ENCODE data around the gene HSBP1. TPM values are rescaled to one million over a fixed set of nuclear protein-coding genes. Genes with fewer than 3 reads are reported as not detected.
A peak's percentile ranks its signal among the peaks of the same experiment; 100 is the strongest.

Gene HSBP1
- total RNA-seq, 2 donors from 2014 or later = 145 to 160 TPM

- ATAC-seq (no peak), DNase-seq (no peak)
- intact Hi-C loops (cut with DNase I) = no loop called here
Measured at GRCh38 chr16:83831456-83831987, 23.7 kb downstream of the HSBP1 start.

GRCh38 chr16:83833921-83834320 is 26.1 kb downstream of the HSBP1 start:
- DNase-seq (no peak), ATAC-seq (no peak)
- intact Hi-C loops (cut with DNase I) = no loop called here

DNA sequence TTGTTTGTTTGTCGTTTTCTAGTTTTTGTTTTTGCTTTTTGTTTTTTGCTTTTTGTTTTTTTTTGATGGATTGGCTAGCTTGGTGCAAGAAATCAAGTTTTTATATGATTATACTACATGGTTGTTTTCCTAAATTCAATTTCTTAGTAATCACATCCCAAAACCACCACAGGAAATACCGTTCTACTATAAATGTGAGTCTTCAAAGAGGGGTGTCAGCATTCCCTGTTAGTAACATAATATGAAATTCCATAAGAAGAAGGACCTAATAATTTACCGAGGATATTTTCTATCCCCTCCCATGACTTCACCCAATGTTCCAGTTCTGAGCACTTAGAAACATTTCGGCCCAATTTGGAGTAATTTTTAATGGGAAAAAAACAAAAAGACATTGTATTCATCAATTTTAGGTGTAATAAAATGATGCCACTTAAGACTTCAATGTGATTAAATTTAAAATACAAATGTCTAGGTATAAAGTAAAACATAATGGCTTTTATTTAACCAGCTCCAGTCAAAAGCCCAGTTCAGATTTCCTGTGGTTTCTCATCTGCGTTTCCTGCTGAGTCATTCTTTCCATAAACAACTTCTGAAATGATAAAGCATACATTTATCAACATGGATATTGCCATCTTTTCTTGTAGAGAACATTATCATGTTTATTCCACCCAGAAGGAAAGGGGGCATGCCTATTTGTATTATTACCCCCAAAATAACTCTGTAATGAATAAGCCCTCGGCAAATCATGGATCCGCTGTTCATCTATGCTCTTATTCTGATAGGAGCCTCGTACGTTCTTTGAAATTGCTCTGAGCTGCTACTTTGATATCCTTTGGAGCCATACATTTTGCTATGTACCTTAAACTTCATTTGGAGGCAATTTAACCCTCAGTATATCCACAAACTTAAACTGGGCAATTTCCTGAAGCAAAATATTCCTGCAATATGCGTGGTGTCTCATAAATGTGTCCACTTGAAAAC is 28.1 kb downstream of the HSBP1 start:
- ATAC-seq (no peak), DNase-seq (no peak)
- intact Hi-C loops (cut with DNase I) = no loop called here

- intact Hi-C loops (cut with DNase I) = no loop called here
- ATAC-seq = no peak
- DNase-seq = no peak
Measured at GRCh38 chr16:83837566-83837965, 29.8 kb downstream of the HSBP1 start.

DNA sequence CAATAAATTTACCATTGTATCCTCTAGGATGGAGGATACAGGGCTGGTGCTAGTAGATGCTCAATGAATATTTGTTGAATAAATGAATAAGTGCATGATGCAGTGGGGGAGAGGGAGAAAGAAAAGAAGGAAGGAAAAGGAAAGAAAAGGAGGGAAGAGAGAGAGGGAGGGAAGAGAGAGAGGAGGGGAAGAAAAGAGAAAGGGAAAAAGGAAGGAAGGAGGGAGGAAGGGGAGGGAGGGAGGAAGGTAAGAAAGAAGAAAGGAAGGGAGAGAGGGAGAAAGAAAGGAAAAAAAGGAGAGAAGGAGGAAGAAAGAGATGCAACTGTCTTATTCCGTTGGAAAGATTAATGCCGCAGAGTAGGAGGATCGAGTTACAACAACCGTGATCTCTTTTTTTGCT is 30.4 kb downstream of the HSBP1 start:
- DNase-seq = no peak
- ATAC-seq = no peak
- intact Hi-C loops (cut with DNase I) = no loop called here

GRCh38 chr16:83839561-83839960 is 31.8 kb downstream of the HSBP1 start:
- intact Hi-C loops (cut with DNase I) = no loop called here
- DNase-seq (no peak), ATAC-seq (no peak)

GRCh38 chr16:83840060-83840617 is 32.4 kb downstream of the HSBP1 start:
- ATAC-seq = no peak
- no peak for DNase-seq
- intact Hi-C loops (cut with DNase I) = no loop called here

- DNase-seq (no peak), ATAC-seq (no peak)
- intact Hi-C loops (cut with DNase I) = no loop called here
Measured at GRCh38 chr16:83842291-83842690, 34.5 kb downstream of the HSBP1 start.

DNA sequence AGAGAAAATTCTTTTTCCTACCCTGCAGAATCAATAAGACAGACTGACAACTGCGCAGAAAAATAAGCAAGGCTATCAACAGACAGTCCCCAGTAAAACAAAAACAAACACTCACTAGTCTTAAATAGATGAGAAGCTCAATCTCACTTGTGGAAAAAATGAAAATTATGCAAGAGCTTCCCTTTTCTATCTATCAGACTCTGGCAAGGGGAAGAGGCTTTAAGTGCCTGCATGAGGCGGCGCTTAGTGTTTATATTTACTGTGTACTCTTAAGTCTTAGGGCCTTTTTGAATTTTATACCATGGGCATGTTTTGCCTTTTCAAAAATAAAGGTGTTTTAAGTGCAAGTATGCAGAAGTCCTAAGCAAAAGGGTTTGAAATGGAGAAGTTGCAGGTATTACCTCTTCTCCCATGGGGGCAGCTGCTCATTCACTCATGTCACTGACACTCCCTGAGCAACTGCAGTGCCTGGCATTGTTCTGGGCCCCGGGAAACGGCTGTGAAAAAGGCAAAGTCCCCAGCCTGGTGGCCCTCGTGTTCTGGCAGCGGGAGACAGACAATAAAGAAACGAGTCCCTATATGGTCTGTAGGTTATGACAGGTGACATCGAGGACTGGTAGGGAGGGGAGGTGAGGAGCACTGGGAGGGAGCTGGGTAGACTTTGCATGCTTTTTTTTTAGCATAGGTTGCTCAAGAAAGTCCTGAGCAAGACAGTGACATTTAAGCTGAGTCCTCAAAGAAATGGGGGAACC is 35.2 kb downstream of the HSBP1 start:
- intact Hi-C loops (cut with DNase I) = no loop called here
- DNase-seq (no peak), ATAC-seq (peak in 1 of 2 donors; percentile 39)

DNA sequence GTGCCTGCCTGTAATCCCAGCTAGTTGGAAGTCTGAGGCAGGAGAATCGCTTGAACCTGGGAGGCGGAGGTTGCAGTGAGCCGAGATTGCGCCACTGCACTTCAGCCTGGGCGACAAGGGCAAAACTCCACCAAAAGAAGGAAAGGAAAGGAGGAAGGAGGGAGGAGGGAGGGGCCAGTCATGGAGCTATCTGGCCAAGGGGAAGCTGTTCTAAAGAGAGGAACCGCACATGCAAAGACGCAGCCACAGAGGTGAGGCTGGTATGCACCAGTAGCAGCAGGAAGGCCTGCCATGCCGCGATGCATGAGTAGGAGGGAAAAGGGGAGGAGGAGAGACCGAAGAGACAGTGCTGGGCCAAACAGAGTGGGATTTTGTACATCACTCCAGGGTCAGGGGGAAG is 35.9 kb downstream of the HSBP1 start:
- ATAC-seq (peak in 1 of 2 donors; percentile 33), DNase-seq (no peak)
- intact Hi-C loops (cut with DNase I) = no loop called here

- intact Hi-C loops (cut with DNase I) = no loop called here
- DNase-seq = no peak
- ATAC-seq = no peak
Measured at GRCh38 chr16:83845263-83845662, 37.5 kb downstream of the HSBP1 start.

DNA sequence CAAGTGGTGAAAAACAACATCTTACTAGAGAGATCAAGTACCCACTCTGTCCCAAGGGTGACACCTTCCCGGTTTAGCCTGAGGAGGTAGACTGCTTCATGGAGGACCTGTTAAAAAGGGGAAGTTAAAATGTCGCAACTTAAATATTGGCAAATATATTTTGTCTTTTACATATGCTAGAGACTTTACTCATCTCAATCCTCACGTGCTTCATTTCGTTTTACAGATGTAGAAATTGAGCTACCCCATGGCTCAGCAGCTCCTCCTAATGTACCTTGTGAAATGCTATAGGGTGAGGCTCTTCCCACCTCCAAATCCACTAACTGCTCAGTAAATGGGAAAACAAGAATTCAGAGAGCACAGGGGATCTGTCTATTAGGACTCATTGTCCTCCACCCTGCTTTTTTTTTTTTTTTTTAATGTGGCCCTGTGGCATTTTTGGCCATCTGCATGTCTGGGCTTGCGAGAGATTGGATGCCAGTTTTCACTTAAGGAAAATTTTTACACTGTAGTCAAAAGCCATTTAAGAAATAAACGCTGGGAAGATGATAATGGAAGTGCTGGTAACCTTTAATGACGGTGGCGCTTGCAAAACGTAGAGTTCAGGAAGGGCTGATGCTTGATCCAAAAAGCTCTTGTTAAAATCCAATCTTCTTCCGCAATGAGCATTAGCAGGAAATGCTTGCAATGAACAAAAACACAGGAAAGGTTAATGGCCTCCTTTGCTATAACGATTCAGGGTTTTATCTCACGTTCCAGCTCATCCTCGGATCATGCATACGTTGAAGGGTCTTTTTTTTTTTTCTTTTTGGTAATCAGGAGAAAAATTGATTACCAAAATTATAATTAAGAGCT is 39.8 kb downstream of the HSBP1 start:
- ATAC-seq = no peak
- no peak for DNase-seq
- intact Hi-C loops (cut with DNase I) = no loop called here

DNA sequence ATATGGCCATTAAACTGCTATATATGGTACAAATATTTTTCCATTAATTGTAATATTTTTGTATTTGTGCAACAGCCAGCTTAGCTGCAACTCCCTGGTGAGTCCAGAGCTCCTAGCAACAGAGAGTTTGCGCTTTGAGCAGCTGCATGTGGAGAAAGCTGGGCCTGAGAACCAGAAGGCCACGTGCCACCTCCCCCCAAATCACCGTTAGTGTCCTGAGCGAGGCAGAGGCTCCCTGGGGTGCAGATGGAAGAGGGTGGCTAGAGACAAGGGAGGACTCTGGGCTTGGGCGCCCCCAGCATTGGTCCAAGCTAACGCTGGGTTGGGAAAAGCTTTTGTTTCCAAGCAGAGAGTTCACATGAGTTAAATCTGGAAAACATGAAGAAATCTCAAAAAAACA is 41.6 kb downstream of the HSBP1 start:
- DNase-seq (no peak), ATAC-seq (peak in 1 of 2 donors; percentile 82)
- intact Hi-C loops (cut with DNase I) = no loop called here

GRCh38 chr16:83850947-83851346 is 43.2 kb downstream of the HSBP1 start:
- ATAC-seq = no peak

GRCh38 chr16:83851473-83851872 is 43.7 kb downstream of the HSBP1 start:
- ATAC-seq = no peak
- DNase-seq = no peak
- intact Hi-C loops (cut with DNase I) = no loop called here

More at GRCh38 chr16:83850947-83851346, 43.2 kb downstream of the HSBP1 start:
- DNase-seq = no peak
- intact Hi-C loops (cut with DNase I) = no loop called here

GRCh38 chr16:83852774-83853173 is 45.0 kb downstream of the HSBP1 start:
- no peak for DNase-seq
- ATAC-seq = no peak
- intact Hi-C loops (cut with DNase I) = no loop called here

GRCh38 chr16:83853834-83854233 is 46.1 kb downstream of the HSBP1 start:
- intact Hi-C loops (cut with DNase I) = no loop called here
- ATAC-seq (no peak), DNase-seq (no peak)

DNA sequence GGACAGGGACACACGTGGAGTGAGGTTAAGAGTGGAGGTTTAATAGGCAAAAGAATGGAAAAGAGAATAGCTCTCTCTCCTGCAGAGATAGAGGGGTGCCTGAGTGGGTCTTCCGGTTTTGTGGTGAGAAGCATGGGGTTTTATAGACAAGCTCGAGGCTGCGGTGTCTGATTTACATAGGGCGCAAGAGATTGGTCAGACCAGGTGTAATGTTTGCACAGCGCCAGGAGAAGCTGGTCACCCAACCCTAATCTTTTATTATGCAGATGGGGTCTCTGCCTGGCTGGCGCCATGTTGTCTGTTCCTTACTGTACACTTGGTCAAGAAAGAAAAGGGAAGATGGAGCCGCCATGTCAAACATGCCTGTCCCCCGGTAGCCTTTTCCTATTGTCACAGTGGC is 46.6 kb downstream of the HSBP1 start:
- no peak for ATAC-seq
- DNase-seq = no peak
- intact Hi-C loops (cut with DNase I) = no loop called here

DNA sequence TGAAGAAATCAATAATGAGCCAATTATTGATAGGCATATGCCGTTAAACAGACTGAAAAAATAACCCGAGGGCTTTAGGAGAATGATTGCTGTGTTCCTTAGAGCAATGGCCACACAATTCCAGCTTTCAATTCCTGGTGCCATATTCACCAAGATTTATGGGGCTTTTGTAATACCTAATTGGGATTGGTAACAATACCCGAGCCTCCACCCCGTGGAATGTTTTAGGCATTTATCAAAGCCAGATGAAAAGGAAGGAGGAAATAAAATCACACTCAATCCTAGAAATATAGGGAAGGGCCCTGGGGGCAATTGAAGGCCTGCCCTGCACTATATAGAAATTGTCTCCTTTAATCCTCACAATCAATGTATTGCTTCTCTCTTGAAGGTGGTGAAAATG is 49.0 kb downstream of the HSBP1 start:
- DNase-seq (no peak), ATAC-seq (no peak)
- intact Hi-C loops (cut with DNase I) = no loop called here
